ENCODE data around the gene CLK2. TPM values are rescaled to one million over a fixed set of nuclear protein-coding genes. Genes with fewer than 3 reads are reported as not detected.

Gene CLK2
- total and polyA plus RNA-seq, 2 of the 13 experiments (the other 11 are each of a cell fraction or from before 2014, with no cell fraction given), result 20.1 to 73.5 TPM

DNA sequence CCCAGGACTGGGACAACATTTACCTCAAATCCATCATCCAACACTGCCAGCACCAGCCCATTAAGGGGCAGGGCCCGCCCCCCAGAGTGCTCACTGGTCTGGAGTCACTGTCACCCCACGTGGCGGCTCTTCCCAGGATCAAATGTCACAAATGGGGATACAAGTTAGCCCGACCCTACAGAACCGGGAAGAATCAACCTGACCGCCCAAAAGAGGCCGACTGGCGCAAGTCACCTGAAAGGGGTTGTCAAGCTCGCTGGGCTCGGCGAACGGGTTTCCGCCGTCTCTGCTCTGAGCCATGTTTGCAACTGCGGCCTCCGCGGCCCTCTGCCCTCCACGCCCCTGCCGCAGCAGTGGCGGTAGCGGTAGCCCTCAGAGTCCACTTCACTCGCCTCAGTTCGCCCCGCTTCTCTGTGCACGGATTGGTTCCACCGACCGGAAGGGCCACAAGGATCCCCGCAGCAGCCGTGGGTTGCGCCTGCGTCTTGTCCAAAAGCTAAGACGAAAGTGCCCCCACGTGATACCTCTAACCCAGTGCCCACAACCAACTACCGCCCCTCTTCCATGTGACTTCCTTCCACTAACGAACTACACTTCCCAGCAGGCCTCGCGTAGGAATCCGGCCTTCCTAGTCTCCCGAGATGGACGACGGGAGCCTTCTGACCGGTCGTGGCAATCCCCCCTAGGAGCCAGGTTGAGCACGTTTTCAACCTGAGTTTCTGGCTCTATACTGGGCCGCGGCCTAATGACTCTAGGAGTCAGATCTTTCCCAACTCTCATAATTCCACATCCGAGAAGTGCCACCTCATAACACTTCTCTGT lies 11.2 kb downstream of the CLK2 start, which contains the start of gene SCAMP3 (continued):
- no peak; the same call in 1 of the 2 replicates for TF ChIP-seq SIN3B (IDR thresholded peaks at IDR 0.05; ENCODE audit: low read length)
- TF ChIP-seq ZNF672 (CRISPR knock-in tag; IDR thresholded peaks at IDR 0.05), result peak; percentile 80; the same call in 1 of the 2 replicates
- TF ChIP-seq ZNF326 (CRISPR knock-in tag; IDR thresholded peaks at IDR 0.05; ENCODE audit: borderline replicate concordance), result no peak
- no peak for TF ChIP-seq PHB2 (IDR thresholded peaks at IDR 0.05; ENCODE audit: partially characterized antibody)
- TF ChIP-seq, protein P1, sequence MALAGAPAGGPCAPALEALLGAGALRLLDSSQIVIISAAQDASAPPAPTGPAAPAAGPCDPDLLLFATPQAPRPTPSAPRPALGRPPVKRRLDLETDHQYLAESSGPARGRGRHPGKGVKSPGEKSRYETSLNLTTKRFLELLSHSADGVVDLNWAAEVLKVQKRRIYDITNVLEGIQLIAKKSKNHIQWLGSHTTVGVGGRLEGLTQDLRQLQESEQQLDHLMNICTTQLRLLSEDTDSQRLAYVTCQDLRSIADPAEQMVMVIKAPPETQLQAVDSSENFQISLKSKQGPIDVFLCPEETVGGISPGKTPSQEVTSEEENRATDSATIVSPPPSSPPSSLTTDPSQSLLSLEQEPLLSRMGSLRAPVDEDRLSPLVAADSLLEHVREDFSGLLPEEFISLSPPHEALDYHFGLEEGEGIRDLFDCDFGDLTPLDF (CRISPR knock-in tag; IDR thresholded peaks at IDR 0.05), result peak; percentile 24; the same call in 1 of the 2 replicates
- peak; percentile 83; the same call in 1 of the 2 replicates for TF ChIP-seq ZNF552 (CRISPR knock-in tag; IDR thresholded peaks at IDR 0.05; ENCODE audit: borderline replicate concordance)
- TF ChIP-seq, protein P2, sequence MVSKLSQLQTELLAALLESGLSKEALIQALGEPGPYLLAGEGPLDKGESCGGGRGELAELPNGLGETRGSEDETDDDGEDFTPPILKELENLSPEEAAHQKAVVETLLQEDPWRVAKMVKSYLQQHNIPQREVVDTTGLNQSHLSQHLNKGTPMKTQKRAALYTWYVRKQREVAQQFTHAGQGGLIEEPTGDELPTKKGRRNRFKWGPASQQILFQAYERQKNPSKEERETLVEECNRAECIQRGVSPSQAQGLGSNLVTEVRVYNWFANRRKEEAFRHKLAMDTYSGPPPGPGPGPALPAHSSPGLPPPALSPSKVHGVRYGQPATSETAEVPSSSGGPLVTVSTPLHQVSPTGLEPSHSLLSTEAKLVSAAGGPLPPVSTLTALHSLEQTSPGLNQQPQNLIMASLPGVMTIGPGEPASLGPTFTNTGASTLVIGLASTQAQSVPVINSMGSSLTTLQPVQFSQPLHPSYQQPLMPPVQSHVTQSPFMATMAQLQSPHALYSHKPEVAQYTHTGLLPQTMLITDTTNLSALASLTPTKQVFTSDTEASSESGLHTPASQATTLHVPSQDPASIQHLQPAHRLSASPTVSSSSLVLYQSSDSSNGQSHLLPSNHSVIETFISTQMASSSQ (IDR thresholded peaks at IDR 0.05; ENCODE audit: low read depth), result no peak
- TF ChIP-seq, protein P2 (CRISPR knock-in tag; IDR thresholded peaks at IDR 0.05; ENCODE audit: borderline replicate concordance), result no peak; the same call in 1 of the 2 replicates
- TF ChIP-seq ZEB1 (IDR thresholded peaks at IDR 0.05; ENCODE audit: insufficient replicate concordance, low read depth), result no peak
- TF ChIP-seq, protein P3, sequence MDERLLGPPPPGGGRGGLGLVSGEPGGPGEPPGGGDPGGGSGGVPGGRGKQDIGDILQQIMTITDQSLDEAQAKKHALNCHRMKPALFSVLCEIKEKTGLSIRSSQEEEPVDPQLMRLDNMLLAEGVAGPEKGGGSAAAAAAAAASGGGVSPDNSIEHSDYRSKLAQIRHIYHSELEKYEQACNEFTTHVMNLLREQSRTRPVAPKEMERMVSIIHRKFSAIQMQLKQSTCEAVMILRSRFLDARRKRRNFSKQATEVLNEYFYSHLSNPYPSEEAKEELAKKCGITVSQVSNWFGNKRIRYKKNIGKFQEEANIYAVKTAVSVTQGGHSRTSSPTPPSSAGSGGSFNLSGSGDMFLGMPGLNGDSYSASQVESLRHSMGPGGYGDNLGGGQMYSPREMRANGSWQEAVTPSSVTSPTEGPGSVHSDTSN (CRISPR knock-in tag; IDR thresholded peaks at IDR 0.05), result no peak
- no peak for TF ChIP-seq SMAD9 (CRISPR knock-in tag; IDR thresholded peaks at IDR 0.05)
- peak; percentile 67; the same call in 1 of the 2 replicates for TF ChIP-seq ZBTB20 (CRISPR knock-in tag; IDR thresholded peaks at IDR 0.05; ENCODE audit: borderline replicate concordance, low read depth)
- peak; percentile 62 for TF ChIP-seq KMT2B (CRISPR knock-in tag; IDR thresholded peaks at IDR 0.05)
- TF ChIP-seq, protein P4, sequence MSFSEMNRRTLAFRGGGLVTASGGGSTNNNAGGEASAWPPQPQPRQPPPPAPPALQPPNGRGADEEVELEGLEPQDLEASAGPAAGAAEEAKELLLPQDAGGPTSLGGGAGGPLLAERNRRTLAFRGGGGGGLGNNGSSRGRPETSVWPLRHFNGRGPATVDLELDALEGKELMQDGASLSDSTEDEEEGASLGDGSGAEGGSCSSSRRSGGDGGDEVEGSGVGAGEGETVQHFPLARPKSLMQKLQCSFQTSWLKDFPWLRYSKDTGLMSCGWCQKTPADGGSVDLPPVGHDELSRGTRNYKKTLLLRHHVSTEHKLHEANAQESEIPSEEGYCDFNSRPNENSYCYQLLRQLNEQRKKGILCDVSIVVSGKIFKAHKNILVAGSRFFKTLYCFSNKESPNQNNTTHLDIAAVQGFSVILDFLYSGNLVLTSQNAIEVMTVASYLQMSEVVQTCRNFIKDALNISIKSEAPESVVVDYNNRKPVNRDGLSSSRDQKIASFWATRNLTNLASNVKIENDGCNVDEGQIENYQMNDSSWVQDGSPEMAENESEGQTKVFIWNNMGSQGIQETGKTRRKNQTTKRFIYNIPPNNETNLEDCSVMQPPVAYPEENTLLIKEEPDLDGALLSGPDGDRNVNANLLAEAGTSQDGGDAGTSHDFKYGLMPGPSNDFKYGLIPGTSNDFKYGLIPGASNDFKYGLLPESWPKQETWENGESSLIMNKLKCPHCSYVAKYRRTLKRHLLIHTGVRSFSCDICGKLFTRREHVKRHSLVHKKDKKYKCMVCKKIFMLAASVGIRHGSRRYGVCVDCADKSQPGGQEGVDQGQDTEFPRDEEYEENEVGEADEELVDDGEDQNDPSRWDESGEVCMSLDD (CRISPR knock-in tag; IDR thresholded peaks at IDR 0.05; ENCODE audit: borderline replicate concordance), result no peak
- no peak; the same call in 1 of the 2 replicates for TF ChIP-seq HOXD1 (CRISPR knock-in tag; IDR thresholded peaks at IDR 0.05)
- 0 out of 2 replicates have a peak, but pooled peaks have one; percentile 18 for TF ChIP-seq FOXO1 (CRISPR knock-in tag; IDR thresholded peaks at IDR 0.05)
- TF ChIP-seq NCOR1 (IDR thresholded peaks at IDR 0.05; ENCODE audit: borderline replicate concordance, low read length), result no peak; the same call in 1 of the 2 replicates
- peak; percentile 96 for TF ChIP-seq ZNF891 (CRISPR knock-in tag; IDR thresholded peaks at IDR 0.05)
- TF ChIP-seq ZNF883 (CRISPR knock-in tag; IDR thresholded peaks at IDR 0.05; ENCODE audit: not compliant biosample characterization), result peak; percentile 33
- TF ChIP-seq ZNF558 (CRISPR knock-in tag; IDR thresholded peaks at IDR 0.05; ENCODE audit: borderline replicate concordance), result 0 out of 2 replicates have a peak, but pooled peaks have one; percentile 50

Measured in HepG2 (cell line).